GF-D8 (cell line): ENCODE data around the gene CPOX.
"Not testable (repeated sequence)": the region's sequence is repeated elsewhere in the genome, so short reads cannot be mapped to it uniquely, and the experiment has no call there.

Experiments
- DNase-seq: peaks from one replicate; lab custom pipeline; 2025; lab: John Stamatoyannopoulos, UW

Gene CPOX

DNA sequence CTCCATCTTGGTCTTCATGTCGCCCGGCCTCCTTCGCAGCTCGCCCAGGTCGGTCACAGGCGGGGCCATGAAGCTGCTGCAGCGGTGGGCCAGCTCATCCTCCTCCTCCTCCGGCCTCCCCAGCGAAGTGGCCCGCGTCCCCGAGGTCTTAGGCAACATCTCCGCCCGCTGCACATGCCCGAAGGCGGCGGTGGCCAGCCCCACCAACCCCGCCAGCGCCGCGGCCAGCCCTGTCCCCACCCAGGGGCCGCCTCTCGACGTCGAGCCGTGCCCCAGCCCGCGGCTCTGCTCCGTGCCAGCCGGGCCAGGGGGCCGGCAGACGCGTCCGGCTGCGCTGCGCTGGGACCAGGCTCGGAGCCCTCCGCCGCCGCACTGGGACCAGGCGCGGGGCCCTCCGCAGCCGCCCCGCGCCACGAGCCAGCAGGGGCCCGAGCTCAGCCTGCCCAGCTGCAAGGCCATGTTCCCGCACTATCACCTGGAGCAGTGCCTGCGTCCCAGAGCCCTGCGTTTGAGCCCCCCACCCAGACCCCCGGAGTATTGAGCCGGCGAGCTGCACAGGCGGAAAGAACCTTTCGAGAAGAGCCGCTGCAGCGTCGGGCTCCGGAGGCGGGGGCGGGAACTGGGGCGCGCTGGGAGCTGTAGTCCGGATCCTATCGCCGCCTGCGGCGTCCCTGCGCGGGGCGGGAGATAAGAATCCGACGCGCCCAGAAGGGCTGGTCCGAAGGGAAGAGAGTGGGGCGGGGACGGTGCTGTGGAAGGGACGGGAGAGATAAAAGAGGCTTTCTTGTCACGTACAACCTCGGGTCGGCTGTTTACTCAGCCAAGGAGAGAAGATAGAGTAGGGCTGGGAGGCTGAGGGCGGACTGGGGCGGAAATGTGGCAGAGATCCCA, at the start of gene CPOX:
Gene CPOX, minus strand, starts transcription at position 566 of the 891 bp plus-strand sequence. Its CDS starts 107 bp downstream, at position 459.
- DNase-seq = peak; percentile 48

DNA sequence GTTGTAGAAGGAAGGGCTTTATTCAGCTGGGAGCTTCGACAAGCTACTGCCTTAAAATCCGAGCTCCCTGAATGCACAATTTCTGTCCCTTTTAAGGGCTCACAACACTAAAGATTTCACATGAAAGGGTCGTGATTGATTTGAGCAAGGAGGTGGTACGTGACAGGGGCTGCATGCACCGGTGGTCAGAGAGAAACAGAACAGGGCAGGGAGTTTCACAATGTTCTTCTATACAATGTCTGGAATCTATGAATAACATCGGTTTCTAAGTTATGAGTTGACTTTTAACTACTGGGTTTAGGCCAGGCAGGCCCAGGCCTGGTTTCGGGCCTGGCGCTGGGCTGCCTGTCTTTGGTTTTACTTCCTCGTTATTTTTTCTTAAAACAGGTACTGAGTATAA, 49.4 kb upstream of the CPOX start:
- DNase-seq = not testable (repeated sequence)

DNA sequence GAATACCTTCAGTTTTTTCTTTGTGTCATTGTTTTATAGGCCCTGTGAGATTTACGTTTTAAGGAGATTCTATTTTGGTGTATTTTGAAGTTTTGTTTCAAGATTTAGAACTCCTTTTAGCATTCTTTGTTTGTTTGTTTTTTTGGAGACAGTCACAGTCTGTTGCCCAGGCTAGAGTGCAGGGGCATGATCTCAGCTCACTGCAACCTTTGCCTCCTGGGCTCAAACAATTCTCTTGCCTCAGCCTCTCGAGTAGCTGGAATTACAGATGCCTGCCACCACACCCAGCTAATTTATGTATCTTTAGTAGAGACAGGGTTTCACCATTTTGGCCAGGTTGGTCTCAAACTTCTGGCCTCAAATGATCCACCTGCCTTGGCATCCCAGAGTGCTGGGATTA, 48.3 kb upstream of the CPOX start:
- DNase-seq = not testable (repeated sequence)

DNA sequence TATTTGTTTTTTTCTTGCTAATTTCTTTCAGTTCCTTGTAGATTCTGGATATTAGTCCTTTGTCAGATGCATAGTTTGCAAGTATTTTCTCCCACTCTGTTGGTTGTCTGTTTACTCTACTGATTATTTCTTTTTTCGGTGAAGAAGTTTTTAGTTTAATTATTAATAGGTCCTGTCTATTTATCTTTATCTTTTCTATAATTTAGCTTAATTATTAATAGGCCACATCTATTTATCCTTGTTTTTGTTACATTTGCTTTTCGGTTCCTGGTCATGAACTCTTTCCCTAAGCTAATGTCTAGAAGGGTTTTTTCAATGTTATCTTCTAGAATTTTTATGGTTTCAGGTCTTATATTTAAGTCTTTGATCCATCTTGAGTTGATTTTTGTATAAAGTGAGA, 45.1 kb upstream of the CPOX start:
- DNase-seq = not testable (repeated sequence)

DNA sequence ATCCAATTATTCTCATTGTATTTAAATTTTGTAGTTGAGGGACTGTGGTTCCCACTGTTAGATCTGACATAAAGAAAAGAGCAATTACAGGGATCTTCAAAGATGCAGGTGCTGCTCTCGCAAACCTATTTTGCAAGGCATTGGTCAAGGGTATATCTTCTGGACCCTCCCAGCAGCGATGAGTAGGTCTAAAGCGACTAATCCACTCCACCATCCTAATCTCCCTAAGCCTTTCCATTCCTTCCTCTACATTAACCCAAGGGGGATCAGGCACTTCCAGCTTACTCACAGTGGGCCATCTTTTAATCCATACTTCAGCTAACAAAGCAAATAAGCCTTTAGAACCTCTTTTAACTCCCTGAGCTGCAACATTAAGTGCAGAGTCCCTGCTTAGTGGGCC, 37.0 kb upstream of the CPOX start:
- no peak for DNase-seq

DNA sequence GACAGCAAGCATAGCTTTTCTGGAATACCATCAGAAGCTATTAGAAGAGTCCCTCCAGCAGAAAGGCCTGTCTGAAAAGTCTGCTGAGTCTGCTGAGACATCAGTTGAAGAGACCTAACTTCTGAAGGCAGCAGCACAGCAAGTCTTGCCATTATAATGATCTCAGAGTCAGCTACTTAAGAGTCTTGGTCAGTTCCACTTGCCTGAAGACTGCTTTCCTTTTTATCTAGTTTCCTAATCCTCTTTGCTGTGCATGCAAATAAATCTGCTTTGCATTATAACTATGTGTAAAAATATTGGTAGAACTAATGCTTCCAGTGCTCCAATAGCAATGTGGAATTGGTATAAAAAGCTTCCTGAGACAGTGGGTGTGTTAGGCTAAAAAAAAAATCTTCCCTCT, 34.9 kb upstream of the CPOX start:
- DNase-seq = no peak

DNA sequence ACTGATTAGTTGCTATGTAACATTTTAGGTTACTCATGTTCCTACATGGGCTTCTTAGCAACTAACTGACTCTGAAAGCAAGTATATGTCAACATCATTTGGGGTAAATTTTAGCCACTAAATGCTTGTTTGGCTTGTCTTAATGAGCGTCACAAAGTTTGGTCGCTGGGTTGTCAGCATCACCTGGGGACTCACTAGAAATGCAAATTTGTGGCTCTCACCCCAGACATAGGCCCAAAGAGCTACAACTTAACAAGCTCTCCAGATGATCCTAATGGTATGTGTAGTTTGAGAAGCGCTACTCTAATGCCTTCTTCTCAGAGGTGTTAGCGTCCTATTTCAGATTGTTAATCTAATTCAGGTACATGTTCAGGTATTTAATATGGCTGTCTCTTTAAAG, 32.7 kb upstream of the CPOX start:
- no peak for DNase-seq

DNA sequence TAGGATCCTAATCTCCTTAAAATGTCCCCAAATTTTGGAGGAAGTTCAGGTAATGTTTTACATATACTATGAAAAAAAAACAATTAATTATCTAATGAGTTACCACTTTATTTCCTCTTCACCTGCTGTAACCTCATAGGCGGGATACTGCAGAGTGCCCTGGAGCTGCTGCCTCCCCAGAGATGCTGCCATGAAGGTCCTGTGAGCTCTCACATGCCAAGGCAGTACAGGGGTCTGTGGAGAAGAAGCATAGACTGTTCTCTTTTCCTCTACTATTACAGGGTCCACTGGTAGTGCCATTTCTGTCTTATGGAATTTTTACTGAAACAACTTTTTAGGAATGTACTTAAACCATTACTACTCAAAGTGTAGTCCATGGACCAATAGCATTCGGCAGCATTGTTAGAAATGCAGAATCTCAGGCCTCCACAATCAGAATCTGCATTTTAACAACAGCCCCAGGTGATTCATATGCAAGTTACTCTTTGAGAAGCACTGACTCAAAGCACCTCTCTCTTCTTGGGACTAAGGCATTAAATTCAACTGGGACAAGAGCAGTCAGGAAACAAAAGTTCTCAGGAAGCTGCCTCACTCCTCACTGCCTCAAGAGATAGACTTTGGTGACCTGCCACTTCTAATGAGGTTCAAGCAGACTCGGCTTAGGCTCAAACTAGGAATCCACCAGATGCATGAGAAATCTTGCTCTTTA, 30.3 kb upstream of the CPOX start:
- DNase-seq = no peak

DNA sequence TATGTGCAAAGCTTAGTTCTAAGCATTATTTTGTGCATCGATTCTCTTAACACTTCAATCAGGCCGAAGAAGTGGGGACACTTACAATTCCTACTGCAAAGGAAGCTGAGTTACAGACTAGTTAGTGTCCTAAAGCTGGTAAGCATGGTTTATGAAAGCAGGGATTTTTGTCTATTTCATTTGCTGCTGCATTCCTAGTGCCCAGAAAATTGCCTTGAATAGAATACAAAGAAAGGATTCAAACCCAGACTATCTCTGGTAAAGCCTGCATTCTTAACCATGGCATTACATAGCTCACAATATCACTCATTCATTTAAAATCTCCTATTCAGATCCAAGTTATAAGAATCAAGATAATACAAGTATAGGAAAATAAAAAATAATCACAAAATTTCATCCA, 24.4 kb upstream of the CPOX start:
- DNase-seq = no peak

DNA sequence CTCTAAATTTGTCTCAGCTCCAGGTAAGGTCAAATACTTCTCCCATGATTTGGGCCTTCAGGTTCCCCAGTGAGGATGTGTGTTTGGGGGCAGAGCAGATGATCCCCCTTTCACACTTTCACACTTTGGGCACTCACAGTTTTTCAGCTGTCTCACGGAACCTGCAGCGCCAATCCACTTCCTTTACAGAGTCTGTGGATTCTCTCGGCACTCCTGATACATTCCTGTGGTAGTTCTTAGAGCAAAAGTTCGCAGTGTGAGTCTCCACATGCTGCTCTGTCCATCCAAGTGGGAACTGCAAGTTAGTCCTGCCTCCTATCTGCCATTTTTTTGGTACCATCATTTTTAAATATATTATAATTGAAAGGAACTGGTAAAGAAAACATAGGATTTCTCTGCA, 20.2 kb upstream of the CPOX start:
- DNase-seq = no peak

DNA sequence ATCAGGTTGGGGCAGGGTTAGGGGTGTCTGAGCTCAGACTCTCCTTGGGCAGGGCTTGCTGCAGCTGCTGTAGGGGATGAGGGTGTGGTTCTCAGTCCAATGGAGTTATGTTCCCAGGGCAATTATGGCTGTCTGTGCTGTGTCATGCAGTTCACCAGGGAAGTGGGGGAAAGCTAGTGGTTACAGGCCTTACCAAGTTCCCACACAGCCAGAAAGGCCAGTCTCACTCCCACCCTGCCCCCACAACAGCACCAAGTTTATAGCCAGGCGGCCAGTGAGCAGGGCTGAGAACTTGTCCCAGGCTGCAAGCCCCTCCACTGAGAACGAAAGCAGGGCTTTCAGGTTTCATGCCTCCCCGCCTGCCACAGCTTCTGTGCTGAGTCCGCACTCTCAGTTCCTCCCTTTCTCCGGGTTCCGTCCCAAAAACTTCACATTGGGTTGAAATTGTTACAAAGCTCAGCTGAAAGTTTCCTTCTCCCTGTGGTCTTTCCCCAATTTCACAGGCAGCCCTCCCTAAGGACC, 19.6 kb upstream of the CPOX start:
- no peak for DNase-seq

DNA sequence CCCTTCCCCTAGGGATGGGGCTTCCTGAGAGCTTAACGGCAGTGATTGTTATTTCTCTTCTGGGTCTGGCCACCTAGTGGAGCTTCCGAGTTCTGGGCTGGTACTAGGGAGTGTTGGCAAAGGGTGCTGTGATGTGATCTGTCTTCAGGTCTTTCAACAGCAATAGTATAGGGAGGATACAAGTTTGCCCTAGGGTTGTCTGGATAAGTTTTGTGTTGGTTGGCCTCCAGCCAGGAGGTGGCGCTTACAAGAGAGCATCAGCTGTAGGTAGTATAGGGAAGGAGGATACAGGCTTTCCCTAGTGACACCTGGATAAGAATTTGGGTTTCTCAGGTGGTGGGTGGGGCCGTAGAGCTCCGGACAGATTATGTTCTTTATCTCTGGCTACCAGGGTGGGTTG, 19.2 kb upstream of the CPOX start:
- no peak for DNase-seq

DNA sequence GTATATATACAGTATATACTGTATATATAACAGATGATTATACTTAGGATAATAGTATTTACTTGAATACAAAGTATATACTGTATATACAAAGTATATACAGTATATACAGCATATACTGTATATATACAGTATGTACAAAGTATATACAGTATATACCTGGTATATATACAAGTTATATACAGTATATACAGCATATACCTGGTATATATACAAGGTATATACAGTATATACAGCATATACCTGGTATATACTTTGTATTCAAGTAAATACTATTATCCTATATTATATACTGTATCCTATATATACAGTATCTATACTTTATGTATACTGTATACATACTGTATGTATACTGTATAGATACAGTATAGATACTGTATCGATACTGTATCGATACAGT, 14.6 kb upstream of the CPOX start:
- DNase-seq = no peak

DNA sequence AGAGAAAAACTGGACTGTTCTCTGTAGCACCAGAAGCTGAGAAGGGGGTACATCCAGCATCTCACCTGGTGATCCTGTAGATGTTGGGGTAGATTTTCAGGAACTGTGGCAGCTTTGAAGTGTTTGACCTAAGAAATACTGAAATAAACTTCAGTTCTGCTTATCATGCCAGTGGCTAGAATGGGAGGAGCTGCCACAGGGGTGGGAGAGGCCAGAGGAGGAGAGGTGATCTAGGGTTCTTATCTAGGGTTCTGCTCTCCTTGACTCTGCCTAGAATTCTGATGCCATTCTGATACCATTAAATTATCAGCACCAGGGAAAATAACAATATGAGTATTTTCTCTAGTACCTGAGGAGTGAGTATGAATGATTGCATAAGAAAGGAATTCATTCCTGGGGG, 10.2 kb upstream of the CPOX start:
- no peak for DNase-seq

DNA sequence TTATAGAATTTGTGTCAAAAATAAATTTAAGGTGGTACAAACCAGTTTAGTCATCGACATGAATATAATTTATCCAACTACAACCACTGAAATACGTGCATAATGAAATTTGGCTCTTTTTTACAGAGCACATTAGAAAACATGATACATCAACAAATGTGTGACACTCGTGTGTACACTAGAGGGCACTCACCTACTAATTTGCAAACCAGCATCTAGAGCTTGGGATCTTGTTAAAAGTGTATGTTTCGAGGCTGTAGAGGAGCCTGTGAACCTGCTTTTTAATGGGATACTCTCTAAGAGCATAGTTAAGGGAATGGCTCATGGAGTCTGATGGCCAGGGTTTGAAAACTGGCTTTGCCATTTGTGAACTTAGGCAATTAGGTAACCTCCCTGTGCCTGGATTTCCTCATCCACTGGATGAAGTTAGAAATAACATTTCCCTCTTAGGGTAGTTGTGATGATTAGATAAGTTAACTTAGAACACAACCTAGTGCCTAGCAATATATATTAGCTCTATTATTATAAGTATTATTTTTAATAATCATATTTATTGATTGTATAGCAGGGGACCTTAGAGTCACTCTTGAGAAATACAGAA, 8.8 kb upstream of the CPOX start:
- peak; percentile 31 for DNase-seq

DNA sequence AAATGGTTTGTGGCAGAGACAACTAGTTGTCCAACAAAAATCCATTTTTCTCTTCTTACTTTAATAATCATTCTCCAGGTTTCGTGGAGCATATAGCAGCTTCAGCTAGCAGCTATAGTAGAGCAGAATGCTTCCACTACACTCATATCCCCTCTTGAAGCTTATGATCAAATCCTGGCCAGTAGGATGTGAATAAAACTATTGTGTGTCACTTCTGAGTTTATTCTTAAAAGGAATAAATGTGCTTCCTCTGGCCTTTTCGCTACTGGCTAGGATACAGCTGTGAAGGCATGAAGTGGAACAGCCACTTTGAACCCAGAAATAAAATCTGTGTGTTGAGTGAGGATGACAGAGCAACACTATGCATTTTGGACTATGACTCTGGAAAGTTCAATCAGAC, 7.8 kb upstream of the CPOX start:
- no peak for DNase-seq

DNA sequence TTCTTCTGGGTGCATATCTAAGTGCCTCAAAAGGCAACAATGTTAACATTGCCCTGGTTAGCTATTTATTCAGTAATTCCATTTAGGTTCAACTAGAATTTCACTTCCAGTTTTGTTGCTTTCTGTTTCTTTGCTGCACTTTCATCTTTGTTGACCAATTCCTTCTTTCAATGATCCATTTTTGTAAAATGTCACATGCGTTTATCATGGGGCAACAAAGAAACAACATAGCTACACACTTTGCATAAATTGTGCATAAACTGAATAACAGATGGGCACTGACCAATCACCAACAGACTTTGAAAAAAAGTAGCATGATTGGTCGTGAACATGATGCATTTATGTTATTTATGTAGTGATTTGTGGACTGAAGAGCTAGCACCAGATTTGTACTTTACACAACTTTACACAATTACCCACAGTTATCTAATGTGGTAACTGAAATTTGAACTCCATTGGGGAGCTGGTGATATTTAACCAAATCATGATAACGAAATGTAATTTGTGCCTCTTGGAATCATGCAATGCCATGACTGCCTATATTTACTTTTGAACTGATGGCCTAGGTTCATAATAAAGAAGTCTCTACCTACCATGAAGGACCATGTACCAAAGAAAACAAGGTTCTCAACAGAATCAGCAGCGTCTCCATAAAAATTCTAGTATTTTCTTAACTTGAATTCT, 7.1 kb upstream of the CPOX start:
- DNase-seq = no peak

DNA sequence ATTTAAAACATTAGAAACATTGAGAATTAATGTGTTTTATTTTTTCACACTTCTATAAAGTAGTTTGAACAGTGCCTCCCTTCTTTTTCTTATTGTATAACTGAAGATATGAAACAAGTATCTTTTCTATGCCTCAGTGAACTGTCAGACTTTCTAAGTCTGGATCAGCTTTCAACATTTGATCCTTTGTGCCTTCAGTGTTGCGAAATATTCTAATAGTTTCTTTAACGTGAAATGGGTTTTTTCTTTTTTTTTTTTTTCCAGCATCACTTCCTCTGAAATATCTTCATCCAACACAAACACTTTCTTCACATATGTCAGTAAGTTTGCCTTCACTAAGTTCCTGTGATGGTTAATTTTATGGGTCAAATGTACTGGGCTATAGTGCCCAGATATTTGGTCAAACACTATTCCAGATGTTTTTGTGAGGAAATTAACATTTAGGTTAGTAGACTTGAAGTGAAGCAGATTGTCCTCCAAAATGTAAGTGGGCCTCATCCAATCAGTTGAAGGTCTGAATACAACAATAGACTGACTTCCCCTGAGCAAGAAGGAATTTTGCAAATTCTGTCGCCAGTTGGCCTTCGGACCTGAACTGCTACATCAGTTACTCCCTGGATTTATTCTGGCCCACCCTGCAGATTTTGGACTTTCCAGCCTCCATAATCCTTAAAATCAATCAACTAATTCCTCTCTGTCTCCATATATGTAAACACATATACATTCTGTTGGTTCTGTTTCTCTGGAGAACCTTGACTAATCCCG, 6.4 kb upstream of the CPOX start:
- DNase-seq = no peak

DNA sequence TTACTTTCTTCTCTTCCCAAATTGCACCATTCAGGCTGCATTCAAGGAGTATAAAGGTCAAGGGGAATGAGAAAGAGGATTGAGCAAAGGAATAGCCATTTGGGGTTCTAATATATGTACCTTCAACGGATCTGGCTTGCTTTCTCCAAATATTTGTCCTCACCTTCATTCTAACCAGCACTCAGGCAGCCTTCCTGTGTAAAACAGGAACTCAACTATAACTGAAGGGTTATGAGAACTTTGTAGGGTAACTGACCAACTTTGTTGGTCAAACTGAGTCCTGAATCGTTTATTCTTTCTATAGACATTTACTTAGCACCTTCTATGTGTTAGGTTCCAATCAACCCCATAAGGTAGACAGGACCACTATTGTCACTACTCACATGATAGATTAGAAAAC, 5.1 kb upstream of the CPOX start:
- DNase-seq = no peak

DNA sequence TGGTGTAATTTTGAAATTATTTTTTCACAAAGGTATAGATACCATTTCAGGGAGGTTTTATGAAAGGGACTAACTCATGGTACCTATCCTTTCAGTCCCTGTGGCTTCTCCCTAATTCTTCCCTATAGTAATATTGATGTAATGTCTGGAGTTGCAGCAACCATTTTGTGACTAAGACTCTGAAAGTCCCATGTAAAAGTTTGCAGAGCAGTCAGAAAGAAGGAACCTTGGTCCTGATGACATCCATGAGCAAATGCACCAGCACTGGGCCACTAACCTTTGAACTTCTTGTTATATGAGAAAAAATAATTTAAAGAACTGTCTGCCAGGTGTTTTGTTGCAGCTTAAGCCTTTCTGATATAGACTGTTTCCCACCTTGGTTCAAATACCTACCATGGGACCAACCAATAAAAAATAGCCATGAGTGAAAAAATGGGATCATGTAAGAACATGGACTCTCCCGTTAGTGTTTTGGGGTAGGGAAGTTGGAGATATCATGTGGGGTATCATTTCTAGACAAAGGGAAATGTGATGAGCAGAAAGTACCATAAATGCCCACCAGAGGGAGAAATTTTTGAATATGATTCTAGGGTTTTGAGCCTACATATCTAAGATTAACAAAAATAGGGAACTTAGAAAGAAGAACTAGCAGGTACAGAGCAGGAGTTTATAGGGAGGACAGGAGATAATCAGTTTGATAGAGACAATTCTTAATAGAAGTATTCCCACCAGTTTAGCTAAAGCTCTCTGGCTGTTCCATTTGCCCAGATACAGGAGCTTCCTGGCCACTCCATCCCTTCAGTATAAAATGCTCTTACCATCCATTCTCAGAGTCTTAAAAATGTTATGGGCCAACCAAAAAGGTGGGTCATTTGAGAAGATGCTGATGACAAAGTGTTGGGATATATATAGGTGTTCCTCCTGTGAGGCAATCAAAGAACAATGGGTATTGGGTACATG, 3.4 kb upstream of the CPOX start:
- peak; percentile 56 for DNase-seq
